GM12878 (cell line): ENCODE results near the gene RNF112. TPM values are rescaled to one million over a fixed set of nuclear protein-coding genes. Genes with fewer than 3 reads are reported as not detected.

Experiments used
- ATAC-seq: fragments of 200-7000 bp; cut with Tn5 transposase; 3 replicates; pipeline ENCODE4 v1.9.1; 2020; ENCODE audit warnings: mild to moderate bottlenecking, moderate library complexity
- BruUV-seq: library from RNA; stranded (reverse); fragments of 400-500 nt; replicated peaks from 2 replicates; lab custom pipeline; 2021; lab: Mats Ljungman, UMichigan
- CTCF ChIA-PET: fragments of 300-600 bp; sonication (Branson Sonifier 250); formaldehyde crosslinking; extraction: SDS; loops from one replicate; lab custom pipeline; 2021; ENCODE audit warnings: inconsistent platforms; lab: Yijun Ruan, JAX
- POLR2A ChIA-PET: fragments of 350-600 bp; formaldehyde crosslinking; extraction: SDS; loops from one replicate; lab custom pipeline; 2021; ENCODE audit warnings: inconsistent platforms; lab: Charles Lee
- RAD21 ChIA-PET: fragments of 300-600 bp; sonication (Branson Sonifier 250); formaldehyde crosslinking; loops from one replicate; lab custom pipeline; 2023; ENCODE audit warnings: antibody characterized with exemption; ENCODE audit not compliant: unreplicated experiment; lab: Charles Lee
- SMC1A ChIA-PET: fragments of 300-600 bp; sonication (Branson Sonifier 250); formaldehyde crosslinking; loops from one replicate; lab custom pipeline; 2023; ENCODE audit not compliant: unreplicated experiment, uncharacterized antibody; lab: Charles Lee
- DNase-seq: peaks from one replicate; pipeline ENCODE4 v3.0.0-alpha.2; 2011; ENCODE audit warnings: low read depth, low spot score
- FAIRE-seq: peaks from 3 replicates; lab custom pipeline; 2011; peaks lifted over from hg19 to GRCh38; lab: Jason Lieb, UNC
- H2AFZ ChIP-seq: 2 replicates; pipeline ENCODE4 v1.6.0; 2011; ENCODE audit warnings: low read depth, low read length, control low read depth; ENCODE audit not compliant: control insufficient read depth
- H3K27ac ChIP-seq: 2 replicates; pipeline ENCODE4 v1.5.1; 2011; ENCODE audit warnings: control low read depth; ENCODE audit not compliant: control insufficient read depth, insufficient read depth
- H3K27me3 ChIP-seq, 2 experiments: replicated peaks in 1 of 2; 2 replicates each; pipeline versions ENCODE4 v1.6.0 to v1.6.1; 2011; ENCODE audit warnings: low read length in 1 of 2; ENCODE audit not compliant: control insufficient read depth in 2 of 2, insufficient read depth in 2 of 2
- H3K36me3 ChIP-seq, 2 experiments: 2 replicates each; pipeline ENCODE4 v1.5.1; 2011; ENCODE audit warnings: low read length in 1 of 2; ENCODE audit not compliant: control insufficient read depth in 2 of 2, insufficient read depth in 2 of 2
- H3K4me1 ChIP-seq: 2 replicates; pipeline ENCODE4 v1.6.1; 2011; ENCODE audit warnings: mild to moderate bottlenecking, low read length, moderate library complexity, mixed read lengths; ENCODE audit not compliant: control insufficient read depth, insufficient read depth
- H3K4me2 ChIP-seq: 2 replicates; pipeline ENCODE4 v1.6.0; 2011; ENCODE audit warnings: control low read depth; ENCODE audit not compliant: control insufficient read depth, insufficient read depth
- H3K4me3 ChIP-seq: fragments of 200-600 bp; sonication (generic); 2 replicates; pipeline ENCODE4 v1.5.1; 2016
- H3K79me2 ChIP-seq: 2 replicates; pipeline ENCODE4 v1.6.0; 2011; ENCODE audit warnings: low read length; ENCODE audit not compliant: control insufficient read depth, insufficient read depth
- H3K9ac ChIP-seq: 2 replicates; pipeline ENCODE4 v1.8.0; 2011; ENCODE audit warnings: low read length, control low read depth, mixed read lengths; ENCODE audit not compliant: control insufficient read depth, insufficient read depth
- H3K9me3 ChIP-seq: replicated peaks from 3 replicates; pipeline ENCODE4 v1.5.1; 2011; ENCODE audit warnings: mild to moderate bottlenecking, low read length; ENCODE audit not compliant: control insufficient read depth, insufficient read depth
- H4K20me1 ChIP-seq: 2 replicates; pipeline ENCODE4 v1.6.0; 2011; ENCODE audit not compliant: control insufficient read depth, insufficient read depth
- BHLHE40 ChIP-seq, 2 experiments: fragments of 450-650 bp in 1 of 2; IDR thresholded peaks; 2 replicates each; pipeline ENCODE4 v1.6.1; 2011 to 2017; ENCODE audit warnings: low read depth in 2 of 2, borderline replicate concordance in 1 of 2, improper control_type of control experiment in 1 of 2, low read length in 1 of 2, mild to moderate bottlenecking in 1 of 2
- BMI1 ChIP-seq: fragments of 450-650 bp; IDR thresholded peaks from 2 replicates; pipeline ENCODE4 v1.6.1; 2016; ENCODE audit warnings: mild to moderate bottlenecking, moderate library complexity, borderline replicate concordance
- BRCA1 ChIP-seq: IDR thresholded peaks from 2 replicates; pipeline ENCODE4 v1.6.1; 2011; ENCODE audit warnings: low read depth, low read length, improper control_type of control experiment
- CREM ChIP-seq: IDR thresholded peaks from 2 replicates; pipeline ENCODE4 v1.6.1; 2014; ENCODE audit warnings: antibody characterized with exemption, low read depth
- EP300 ChIP-seq, 2 experiments: fragments of 150-350 bp in 1 of 2; IDR thresholded peaks; 2 replicates each; pipeline ENCODE4 v1.6.1; 2011 to 2012; ENCODE audit warnings: low read depth in 2 of 2, low read length in 2 of 2, borderline replicate concordance in 1 of 2, improper control_type of control experiment in 1 of 2, inconsistent platforms in 1 of 2; ENCODE audit not compliant: control insufficient read depth in 1 of 2
- HDGF ChIP-seq: fragments of 450-650 bp; IDR thresholded peaks from 2 replicates; pipeline ENCODE4 v1.6.1; 2016; ENCODE audit warnings: antibody characterized with exemption
- MYB ChIP-seq: fragments of 150-350 bp; IDR thresholded peaks from 2 replicates; pipeline ENCODE4 v1.6.1; 2014; ENCODE audit warnings: mild to moderate bottlenecking, low read depth, low read length, borderline replicate concordance
- NR2C2 ChIP-seq: IDR thresholded peaks from 2 replicates; pipeline ENCODE4 v1.6.1; 2011; ENCODE audit warnings: borderline replicate concordance, low read depth; ENCODE audit not compliant: control insufficient read depth, insufficient read length
- RUNX3 ChIP-seq: IDR thresholded peaks from 2 replicates; pipeline ENCODE4 v1.6.1; 2012; ENCODE audit warnings: low read length, inconsistent platforms
- SMAD5 ChIP-seq: IDR thresholded peaks from 2 replicates; pipeline ENCODE4 v1.6.1; 2016; ENCODE audit warnings: antibody characterized with exemption, low read depth
- SP1 ChIP-seq: IDR thresholded peaks from one replicate; pipeline ENCODE4 v1.6.1; 2011; ENCODE audit warnings: low read depth, low read length
- STAT3 ChIP-seq: IDR thresholded peaks from 2 replicates; pipeline ENCODE4 v1.6.1; 2011; ENCODE audit warnings: low read depth, low read length, improper control_type of control experiment
- YY1 ChIP-seq: IDR thresholded peaks from 2 replicates; pipeline ENCODE4 v1.6.1; 2011; ENCODE audit warnings: low read depth, mild to moderate bottlenecking, low read length
- WGBS: methylation state at CpG from one replicate; pipeline ENCODE4 v1.1.6; 2016; ENCODE audit warnings: low lambda C conversion rate; ENCODE audit not compliant: insufficient replicate concordance, insufficient coverage; ENCODE audit errors: missing lambda C conversion rate; 5-methylcytosine and 5-hydroxymethylcytosine counted together
- in situ Hi-C: fragments of 300-500 bp; cut with MboI; formaldehyde crosslinking; loops from 9 replicates; pipeline ENCODE4 v1.14.3; 2018; ENCODE audit warnings: mixed read lengths
- intact Hi-C: fragments of 100-400 bp; cut with micrococcal nuclease; formaldehyde crosslinking; loops from one replicate; pipeline ENCODE4 v1.14.2; 2022; ENCODE audit not compliant: unreplicated experiment
- polyA plus RNA-seq, 11 experiments: library from polyadenylated mRNA; depleted of rRNA in 4 of 11; unstranded in 6 of 11; stranded (reverse) in 5 of 11; fragments of >200 nt; fragmentation: Nextera tagmentation in 4 of 11; fragmentation: Illumina TruSeq in 1 of 11; extraction: Ambion mirVana in 4 of 11; extraction: Trizol in 1 of 11; gene quantifications; 1 replicate in 1 of 11; 2 replicates in 10 of 11; pipeline versions ENCODE4 v1.2.1 to v1.2.3, GENCODE V29; 2011 to 2016; ENCODE audit warnings: inconsistent platforms in 2 of 11, missing spikeins in 2 of 11, low read depth in 1 of 11
- total RNA-seq, 4 experiments: library from RNA; depleted of rRNA in 3 of 4; stranded (reverse); fragments of >200 nt in 3 of 4; fragmentation: Illumina TruSeq in 1 of 4; extraction: Trizol in 1 of 4; gene quantifications; 2 replicates each; pipeline versions ENCODE4 v1.2.1 to v1.2.3, GENCODE V29; 2013 to 2021
- TF ChIP-seq, protein P1 (sequence below), 3 experiments: IDR thresholded peaks in 2 of 3; conservative IDR thresholded peaks in 1 of 3; 2 replicates each; pipeline ENCODE4 v1.5.1; 2011; ENCODE audit warnings: low read depth in 3 of 3, low read length in 3 of 3, mild to moderate bottlenecking in 3 of 3, control low read depth in 2 of 3, moderate library complexity in 2 of 3, inconsistent platforms in 1 of 3, mixed read lengths in 1 of 3; ENCODE audit not compliant: control insufficient read depth in 2 of 3, insufficient read depth in 1 of 3; ENCODE audit errors: extremely low read depth in 1 of 3
- TF ChIP-seq, protein P2 (sequence below): IDR thresholded peaks from 2 replicates; pipeline ENCODE4 v1.6.1; 2012; ENCODE audit warnings: mild to moderate bottlenecking, low read depth, low read length

RNF112 gene
- total and polyA plus RNA-seq, 10 of the 15 experiments (the other 5 are each of a cell fraction or from before 2014, with no cell fraction given) = not detected

DNA sequence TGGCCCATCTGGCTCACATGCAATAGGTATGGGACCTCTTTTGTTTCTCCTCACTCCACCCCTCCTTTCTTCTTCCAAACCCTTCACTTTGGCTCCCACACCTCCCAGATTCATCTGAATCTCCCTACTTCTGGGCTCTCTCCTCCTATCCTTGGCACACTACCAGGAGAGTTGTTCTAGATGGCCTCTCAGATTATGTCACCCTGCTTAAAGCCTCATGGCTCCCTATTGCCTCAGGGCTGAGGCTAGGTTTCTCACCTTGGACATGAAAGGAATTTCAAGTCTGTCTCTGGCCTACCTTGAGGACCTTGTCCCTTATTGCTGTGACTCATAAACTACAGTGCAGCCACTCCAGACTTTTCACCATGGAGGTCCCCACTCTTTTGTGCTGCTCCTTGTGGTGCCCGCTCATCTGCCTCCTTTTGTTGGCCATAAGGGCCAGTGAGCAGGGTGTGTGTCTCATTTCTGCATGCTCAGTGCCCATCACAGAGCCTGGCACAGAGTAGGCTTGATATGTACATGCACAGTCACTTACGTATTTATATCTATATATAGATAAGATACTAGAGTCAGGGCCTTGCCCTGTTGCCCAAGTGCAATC lies 23.0 kb upstream of the RNF112 start (continued):
- TF ChIP-seq, protein P1, sequence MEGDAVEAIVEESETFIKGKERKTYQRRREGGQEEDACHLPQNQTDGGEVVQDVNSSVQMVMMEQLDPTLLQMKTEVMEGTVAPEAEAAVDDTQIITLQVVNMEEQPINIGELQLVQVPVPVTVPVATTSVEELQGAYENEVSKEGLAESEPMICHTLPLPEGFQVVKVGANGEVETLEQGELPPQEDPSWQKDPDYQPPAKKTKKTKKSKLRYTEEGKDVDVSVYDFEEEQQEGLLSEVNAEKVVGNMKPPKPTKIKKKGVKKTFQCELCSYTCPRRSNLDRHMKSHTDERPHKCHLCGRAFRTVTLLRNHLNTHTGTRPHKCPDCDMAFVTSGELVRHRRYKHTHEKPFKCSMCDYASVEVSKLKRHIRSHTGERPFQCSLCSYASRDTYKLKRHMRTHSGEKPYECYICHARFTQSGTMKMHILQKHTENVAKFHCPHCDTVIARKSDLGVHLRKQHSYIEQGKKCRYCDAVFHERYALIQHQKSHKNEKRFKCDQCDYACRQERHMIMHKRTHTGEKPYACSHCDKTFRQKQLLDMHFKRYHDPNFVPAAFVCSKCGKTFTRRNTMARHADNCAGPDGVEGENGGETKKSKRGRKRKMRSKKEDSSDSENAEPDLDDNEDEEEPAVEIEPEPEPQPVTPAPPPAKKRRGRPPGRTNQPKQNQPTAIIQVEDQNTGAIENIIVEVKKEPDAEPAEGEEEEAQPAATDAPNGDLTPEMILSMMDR (IDR thresholded peaks at IDR 0.05 in 2 of 3, conservative IDR thresholded peaks at IDR 0.05 in 1 of 3; ENCODE audit: control insufficient read depth in 2 of 3, extremely low read depth in 1 of 3, insufficient read depth in 1 of 3, low read depth in 3 of 3, low read length in 3 of 3) = no peak
- TF ChIP-seq RUNX3 (no peak), SMAD5 (no peak), HDGF (no peak), MYB (no peak), BRCA1 (no peak), YY1 (no peak)

DNA sequence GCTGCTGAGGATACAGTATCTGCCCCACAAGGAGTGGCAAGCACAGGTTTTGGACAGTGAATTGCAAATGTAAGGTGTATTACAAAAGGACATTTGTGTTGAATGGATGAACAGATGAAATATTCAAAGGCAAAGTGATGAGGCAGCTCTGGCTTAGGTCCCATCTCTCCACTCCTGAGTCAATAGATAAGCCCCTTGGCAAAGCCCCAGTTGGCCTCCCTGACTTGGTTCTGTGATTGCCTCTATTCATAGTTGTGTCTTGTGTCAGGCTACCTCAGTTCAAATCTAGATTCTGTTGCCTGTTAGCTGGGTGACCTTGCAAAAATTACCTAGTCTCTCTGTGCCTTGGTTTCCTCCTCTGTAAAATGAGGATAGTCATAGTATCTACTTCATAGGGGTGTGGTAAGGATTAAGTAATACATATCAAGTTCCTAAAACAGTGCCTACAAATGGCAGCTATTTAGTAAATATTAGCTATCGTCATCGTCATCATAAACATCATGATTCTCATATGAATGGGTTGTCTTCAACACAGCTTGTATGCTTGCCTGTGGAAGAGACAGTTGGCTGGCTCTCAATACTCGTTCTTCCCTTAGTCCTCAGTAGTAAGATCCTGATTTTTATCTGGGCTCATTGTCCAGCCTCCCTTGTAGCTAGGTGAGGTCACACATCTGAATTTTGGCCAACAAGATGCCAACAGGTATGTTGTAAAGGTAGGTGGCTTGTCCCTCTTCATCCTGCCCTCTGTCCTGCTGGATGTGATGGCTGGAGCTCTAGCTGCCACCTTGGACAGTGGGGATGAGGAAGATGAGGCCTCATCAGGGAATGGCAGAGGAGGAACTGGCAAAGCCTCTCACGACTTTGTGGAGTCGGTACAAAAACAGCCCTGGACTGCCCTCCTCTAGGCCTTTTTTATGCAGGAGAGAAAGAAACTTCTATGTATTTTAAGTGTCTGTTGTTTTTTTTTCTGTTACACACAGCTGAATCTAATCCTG lies 21.9 kb upstream of the RNF112 start:
- POLR2A ChIA-PET = interaction anchor here (0.7 kb wide), 1 partner anchor 334 kb away, joined by 3 read pairs; no protein-coding TSS in a partner anchor
- no peak for TF ChIP-seq NR2C2
- TF ChIP-seq CREM = no peak
- TF ChIP-seq EP300 (IDR thresholded peaks at IDR 0.05; ENCODE audit: borderline replicate concordance in 1 of 2, control insufficient read depth in 1 of 2, low read depth in 2 of 2, low read length in 2 of 2) = no peak
- no peak for TF ChIP-seq BMI1
- no peak for TF ChIP-seq SP1
- no peak for TF ChIP-seq STAT3
- TF ChIP-seq BHLHE40 (IDR thresholded peaks at IDR 0.05; ENCODE audit: borderline replicate concordance in 1 of 2, low read depth in 2 of 2, low read length in 1 of 2) = no peak
- TF ChIP-seq, protein P2, sequence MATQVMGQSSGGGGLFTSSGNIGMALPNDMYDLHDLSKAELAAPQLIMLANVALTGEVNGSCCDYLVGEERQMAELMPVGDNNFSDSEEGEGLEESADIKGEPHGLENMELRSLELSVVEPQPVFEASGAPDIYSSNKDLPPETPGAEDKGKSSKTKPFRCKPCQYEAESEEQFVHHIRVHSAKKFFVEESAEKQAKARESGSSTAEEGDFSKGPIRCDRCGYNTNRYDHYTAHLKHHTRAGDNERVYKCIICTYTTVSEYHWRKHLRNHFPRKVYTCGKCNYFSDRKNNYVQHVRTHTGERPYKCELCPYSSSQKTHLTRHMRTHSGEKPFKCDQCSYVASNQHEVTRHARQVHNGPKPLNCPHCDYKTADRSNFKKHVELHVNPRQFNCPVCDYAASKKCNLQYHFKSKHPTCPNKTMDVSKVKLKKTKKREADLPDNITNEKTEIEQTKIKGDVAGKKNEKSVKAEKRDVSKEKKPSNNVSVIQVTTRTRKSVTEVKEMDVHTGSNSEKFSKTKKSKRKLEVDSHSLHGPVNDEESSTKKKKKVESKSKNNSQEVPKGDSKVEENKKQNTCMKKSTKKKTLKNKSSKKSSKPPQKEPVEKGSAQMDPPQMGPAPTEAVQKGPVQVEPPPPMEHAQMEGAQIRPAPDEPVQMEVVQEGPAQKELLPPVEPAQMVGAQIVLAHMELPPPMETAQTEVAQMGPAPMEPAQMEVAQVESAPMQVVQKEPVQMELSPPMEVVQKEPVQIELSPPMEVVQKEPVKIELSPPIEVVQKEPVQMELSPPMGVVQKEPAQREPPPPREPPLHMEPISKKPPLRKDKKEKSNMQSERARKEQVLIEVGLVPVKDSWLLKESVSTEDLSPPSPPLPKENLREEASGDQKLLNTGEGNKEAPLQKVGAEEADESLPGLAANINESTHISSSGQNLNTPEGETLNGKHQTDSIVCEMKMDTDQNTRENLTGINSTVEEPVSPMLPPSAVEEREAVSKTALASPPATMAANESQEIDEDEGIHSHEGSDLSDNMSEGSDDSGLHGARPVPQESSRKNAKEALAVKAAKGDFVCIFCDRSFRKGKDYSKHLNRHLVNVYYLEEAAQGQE = no peak

More for the DNA sequence above, 21.9 kb upstream of the RNF112 start:
- BruUV-seq = no TSS peak
- Histone ChIP-seq H3K4me1 (no peaks in the 10 kb centered on the region), H3K9me3 (no peaks in the 10 kb centered on the region), H3K9ac (no peak overlapping the region), H3K27ac (no peak overlapping the region), H4K20me1 (no peaks in the 10 kb centered on the region), H3K27me3 (peaks cover 0 to 1% of the 10 kb centered on the region in 2 experiments; a peak in 1 of 4 replicates), H3K4me2 (no peak overlapping the region), H3K79me2 (no peaks in the 10 kb centered on the region), H2AFZ (no peak overlapping the region), H3K4me3 (no peak overlapping the region), H3K36me3 (no peaks in the 10 kb centered on the region; a peak in 1 of 4 replicates)
- ChIA-PET SMC1A (interaction anchor here (0.7 kb wide), 1 partner anchor 33 kb away, joined by 3 read pairs; no protein-coding TSS in a partner anchor), RAD21 (no interaction called here), CTCF (interaction anchor here (0.6 to 1.4 kb wide), 4 partner anchors 11 to 66 kb away, joined by 3 to 7 read pairs (median 3); partner anchors contain the start of genes B9D1 and MAPK7)
- WGBS = 38% methylated on average over 5 of the region's 5 CpGs
- intact Hi-C loops = no loop called here
- no peak for FAIRE-seq
- no peak for DNase-seq
- in situ Hi-C loops = no loop called here
- ATAC-seq = no peak
